ENCODE measurements around the gene FOXK1.
A peak's percentile ranks its signal among the peaks of the same experiment; 100 is the strongest.

FOXK1 gene

DNA sequence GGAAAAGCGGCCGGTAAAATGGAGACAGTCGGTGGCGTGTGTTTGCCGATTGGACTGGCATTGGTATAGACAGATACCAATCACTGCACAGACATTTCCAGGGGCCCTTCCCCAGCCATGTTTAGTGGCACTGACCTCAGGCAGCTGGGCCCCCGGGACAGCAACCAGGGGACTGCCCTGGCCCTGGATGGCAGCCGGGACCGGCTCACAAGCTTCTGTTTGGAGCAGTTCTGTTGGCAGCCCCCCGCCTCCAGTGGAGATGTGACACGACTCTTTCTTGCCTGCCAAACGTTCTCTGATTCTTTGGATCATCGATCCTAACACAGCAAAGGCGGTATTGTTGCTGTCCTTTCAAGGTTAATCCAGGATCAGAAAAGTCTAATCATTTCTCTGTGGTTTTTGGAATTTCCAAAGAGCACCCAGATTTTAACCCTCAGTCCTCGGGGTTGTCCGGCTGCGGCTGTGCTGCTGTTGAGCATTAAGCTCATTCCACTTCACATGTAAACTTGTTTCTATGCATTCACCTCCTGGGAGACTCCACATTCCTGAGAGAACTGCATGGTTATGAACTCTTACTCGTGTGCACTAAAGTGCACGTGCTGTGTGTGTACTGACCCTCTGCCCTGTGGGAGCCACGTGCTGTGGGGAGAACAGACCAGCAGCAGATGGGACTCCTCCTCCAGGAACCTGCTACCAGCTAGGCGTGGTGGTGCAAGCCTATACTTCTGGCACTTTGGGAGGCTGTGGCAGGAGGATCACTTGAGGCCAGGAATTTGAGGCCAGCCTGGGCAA, 46.0 kb downstream of the FOXK1 start:
- H3K4me3 Mint-ChIP-seq: no peak overlapping the region
- DNase-seq (no peak), ATAC-seq (replicated peaks) (no peak)
- H3K36me3 Mint-ChIP-seq: peaks cover 30 to 48% of the 10 kb centered on the region in 2 donors
- peaks cover 28 to 69% of the 10 kb centered on the region in 2 donors for H3K4me1 Mint-ChIP-seq
- peak overlapping the region; percentile 9 for H3K27ac Mint-ChIP-seq
- H3K27me3 Mint-ChIP-seq: no peaks in the 10 kb centered on the region
- no peaks in the 10 kb centered on the region for H3K9me3 Mint-ChIP-seq

- H3K27ac Mint-ChIP-seq: no peak overlapping the region
- DNase-seq (no peak), ATAC-seq (replicated peaks) (no peak)
- H3K9me3 Mint-ChIP-seq: no peaks in the 10 kb centered on the region
- peaks cover 35 to 69% of the 10 kb centered on the region in 2 donors for H3K4me1 Mint-ChIP-seq
- peaks cover 36 to 50% of the 10 kb centered on the region in 2 donors for H3K36me3 Mint-ChIP-seq
- H3K27me3 Mint-ChIP-seq: no peaks in the 10 kb centered on the region
- no peak overlapping the region for H3K4me3 Mint-ChIP-seq
These were observed 47.2 kb downstream of the FOXK1 start for GRCh38 chr7:4729266-4729665.

GRCh38 chr7:4730276-4730675, 48.2 kb downstream of the FOXK1 start:
- Mint-ChIP-seq H3K27ac (no peak overlapping the region), H3K4me1 (peaks cover 27 to 65% of the 10 kb centered on the region in 2 donors), H3K36me3 (peaks cover 32 to 43% of the 10 kb centered on the region in 2 donors), H3K9me3 (no peaks in the 10 kb centered on the region), H3K27me3 (no peaks in the 10 kb centered on the region), H3K4me3 (no peak overlapping the region)
- ATAC-seq (replicated peaks): no peak
- DNase-seq: no peak

GRCh38 chr7:4730971-4731370, 48.9 kb downstream of the FOXK1 start:
- DNase-seq (no peak), ATAC-seq (replicated peaks) (no peak)
- H3K27me3 Mint-ChIP-seq: no peaks in the 10 kb centered on the region
- no peaks in the 10 kb centered on the region for H3K9me3 Mint-ChIP-seq
- no peak overlapping the region for H3K4me3 Mint-ChIP-seq
- no peak overlapping the region for H3K27ac Mint-ChIP-seq
- peaks cover 24 to 58% of the 10 kb centered on the region in 2 donors for H3K4me1 Mint-ChIP-seq
- peaks cover 28 to 43% of the 10 kb centered on the region in 2 donors for H3K36me3 Mint-ChIP-seq

GRCh38 chr7:4731803-4732202, 49.7 kb downstream of the FOXK1 start:
- peaks cover 30 to 44% of the 10 kb centered on the region in 2 donors for H3K36me3 Mint-ChIP-seq
- ATAC-seq (replicated peaks) (no peak), DNase-seq (no peak)
- no peaks in the 10 kb centered on the region for H3K27me3 Mint-ChIP-seq
- H3K4me1 Mint-ChIP-seq: peaks cover 23 to 53% of the 10 kb centered on the region in 2 donors
- H3K9me3 Mint-ChIP-seq: no peaks in the 10 kb centered on the region
- no peak overlapping the region for H3K4me3 Mint-ChIP-seq
- no peak overlapping the region for H3K27ac Mint-ChIP-seq

DNA sequence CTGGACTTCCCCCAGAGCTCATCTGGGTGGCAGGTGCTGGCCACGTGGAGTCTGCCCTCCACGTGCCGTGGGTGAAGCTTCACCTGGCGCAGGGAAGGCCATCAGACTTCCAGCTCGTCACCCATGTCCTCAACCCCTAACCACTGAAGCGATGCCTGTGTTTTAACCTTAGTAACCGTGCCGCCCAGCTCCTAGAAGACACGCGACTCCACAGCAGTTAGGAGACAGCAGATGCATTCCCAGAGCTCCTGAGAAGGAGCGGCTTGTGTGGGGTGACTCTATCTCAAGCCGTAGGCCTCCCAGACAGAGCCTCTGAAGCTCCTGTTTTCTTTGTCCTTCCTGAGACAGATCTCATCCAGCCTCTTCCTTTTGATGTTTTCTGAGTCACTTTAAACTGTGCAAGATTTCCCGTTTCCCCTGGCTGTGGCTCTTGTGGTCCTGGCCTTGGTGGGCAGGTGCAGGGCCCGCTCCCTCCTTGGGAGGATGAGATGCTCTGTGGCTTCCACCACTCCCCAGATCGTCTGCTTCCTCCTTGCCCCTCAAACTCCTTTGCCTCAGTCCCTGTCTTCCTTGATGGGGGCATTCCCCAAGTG, 51.9 kb downstream of the FOXK1 start:
- peak overlapping the region; percentile 2 to 53 for H3K4me3 Mint-ChIP-seq
- DNase-seq: no peak
- ATAC-seq (replicated peaks): peak; percentile 49 to 59

GRCh38 chr7:4734587-4735345, 52.7 kb downstream of the FOXK1 start:
- H3K27me3 Mint-ChIP-seq: no peaks in the 10 kb centered on the region
- ATAC-seq (replicated peaks): no peak
- H3K4me3 Mint-ChIP-seq: no peak overlapping the region
- H3K27ac Mint-ChIP-seq: no peak overlapping the region
- DNase-seq: no peak
- peaks cover 31 to 56% of the 10 kb centered on the region in 2 donors for H3K36me3 Mint-ChIP-seq
- peaks cover 40 to 71% of the 10 kb centered on the region in 2 donors for H3K4me1 Mint-ChIP-seq
- H3K9me3 Mint-ChIP-seq: no peaks in the 10 kb centered on the region

More for the DNA sequence above, 51.9 kb downstream of the FOXK1 start:
- no peaks in the 10 kb centered on the region for H3K27me3 Mint-ChIP-seq
- H3K9me3 Mint-ChIP-seq: no peaks in the 10 kb centered on the region
- peaks cover 30 to 49% of the 10 kb centered on the region in 2 donors for H3K36me3 Mint-ChIP-seq
- H3K27ac Mint-ChIP-seq: peak overlapping the region; percentile 92
- H3K4me1 Mint-ChIP-seq: peaks cover 33 to 64% of the 10 kb centered on the region in 2 donors

DNA sequence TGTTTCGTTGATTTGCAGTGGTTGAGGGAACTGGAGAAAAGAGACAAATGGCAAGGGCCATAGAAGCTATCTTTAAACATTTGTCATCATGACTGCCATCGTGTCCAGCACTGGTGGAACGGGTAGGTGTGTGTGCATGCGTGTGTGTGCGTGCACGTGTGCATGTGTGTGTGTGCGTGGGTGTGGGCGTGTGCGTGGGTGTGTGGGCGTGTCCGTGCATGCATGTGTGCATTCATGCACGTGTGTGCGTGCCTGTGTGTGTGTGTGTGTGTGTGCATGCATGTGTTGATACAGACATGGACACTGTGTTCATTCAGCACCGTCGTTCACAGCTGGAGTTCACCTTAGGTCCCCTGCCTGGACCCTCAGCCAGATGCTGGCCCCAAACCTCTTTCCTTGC, 55.2 kb downstream of the FOXK1 start:
- no peaks in the 10 kb centered on the region for H3K9me3 Mint-ChIP-seq
- ATAC-seq (replicated peaks) (no peak), DNase-seq (no peak)
- peaks cover 44 to 74% of the 10 kb centered on the region in 2 donors for H3K4me1 Mint-ChIP-seq
- peaks cover 40 to 59% of the 10 kb centered on the region in 2 donors for H3K36me3 Mint-ChIP-seq
- no peak overlapping the region for H3K27ac Mint-ChIP-seq
- H3K27me3 Mint-ChIP-seq: no peaks in the 10 kb centered on the region
- no peak overlapping the region for H3K4me3 Mint-ChIP-seq

DNA sequence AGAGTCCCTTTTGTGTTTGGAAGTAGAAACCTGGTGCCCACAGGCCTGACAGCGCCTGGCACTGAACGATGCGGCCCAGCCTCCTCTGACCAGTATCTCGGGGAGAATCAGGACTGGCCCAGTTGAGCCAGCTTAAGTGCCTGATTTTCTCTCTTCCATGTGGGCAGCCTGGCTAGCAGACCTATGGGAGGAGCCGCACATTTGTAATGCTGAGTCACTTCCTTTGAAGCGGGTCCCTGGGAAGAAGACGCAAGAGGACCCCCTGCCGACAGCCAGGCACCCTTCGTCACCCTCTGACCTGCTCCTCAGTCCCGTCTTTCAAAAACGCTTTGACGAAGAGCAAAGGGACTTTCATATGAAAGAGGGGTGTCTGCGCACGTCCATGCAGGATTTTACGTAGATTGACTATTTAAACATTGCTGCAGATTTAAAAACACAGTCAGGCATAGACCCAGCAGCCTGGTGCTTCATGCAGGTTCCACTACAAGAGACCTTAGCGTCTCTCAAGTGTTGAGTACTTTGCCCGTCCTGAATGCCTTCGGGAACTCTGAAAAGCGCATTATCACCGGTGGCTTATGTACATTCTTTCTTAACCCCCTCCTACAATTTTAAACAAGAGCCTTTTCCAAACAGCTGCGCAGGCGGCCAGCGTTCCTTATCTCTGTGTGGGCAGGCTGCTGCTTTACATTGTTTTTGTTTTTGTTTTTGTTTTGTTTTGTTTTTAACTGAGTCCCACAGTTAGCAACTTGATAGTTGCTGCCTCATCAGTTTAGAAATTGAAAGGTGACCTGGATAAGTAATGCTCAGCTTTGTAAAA, 56.8 kb downstream of the FOXK1 start:
- peak overlapping the region; percentile 25 to 44 for H3K4me3 Mint-ChIP-seq
- no peaks in the 10 kb centered on the region for H3K9me3 Mint-ChIP-seq
- peak overlapping the region; percentile 90 for H3K27ac Mint-ChIP-seq
- peaks cover 39 to 74% of the 10 kb centered on the region in 2 donors for H3K4me1 Mint-ChIP-seq
- DNase-seq (no peak), ATAC-seq (replicated peaks) (peak in 1 of 2 donors; percentile 23)
- H3K27me3 Mint-ChIP-seq: no peaks in the 10 kb centered on the region
- H3K36me3 Mint-ChIP-seq: peaks cover 40 to 52% of the 10 kb centered on the region in 2 donors

DNA sequence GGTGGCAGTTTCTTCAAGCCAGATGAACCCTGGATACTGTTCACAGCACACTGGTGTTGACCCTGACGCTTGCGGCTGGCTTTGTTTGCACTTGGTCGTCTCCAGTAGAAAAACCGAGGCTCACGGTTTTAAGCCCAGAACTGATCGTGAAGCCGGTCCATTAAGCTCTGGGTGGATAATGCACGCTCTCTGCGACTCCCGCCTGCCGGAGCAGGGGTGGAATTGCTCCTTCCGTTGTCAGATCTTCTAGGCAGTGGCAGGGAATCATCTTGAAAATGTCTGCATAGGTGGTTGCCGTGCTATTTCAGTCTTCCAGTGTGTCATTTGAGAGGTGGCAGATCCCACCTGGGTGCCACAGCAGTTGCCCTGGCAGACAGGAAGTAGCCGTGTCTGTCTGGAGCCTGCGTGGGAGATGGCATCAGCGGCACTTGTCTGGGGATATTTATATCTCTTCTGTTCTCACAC, 57.5 kb downstream of the FOXK1 start:
- H3K27ac Mint-ChIP-seq: peak overlapping the region; percentile 90
- no peaks in the 10 kb centered on the region for H3K27me3 Mint-ChIP-seq
- H3K9me3 Mint-ChIP-seq: no peaks in the 10 kb centered on the region
- H3K36me3 Mint-ChIP-seq: peaks cover 40 to 51% of the 10 kb centered on the region in 2 donors
- H3K4me1 Mint-ChIP-seq: peaks cover 39 to 74% of the 10 kb centered on the region in 2 donors
- peak overlapping the region; percentile 58 to 67 for H3K4me3 Mint-ChIP-seq
- DNase-seq: peak; percentile 35
- peak; percentile 80 to 86 for ATAC-seq (replicated peaks)

GRCh38 chr7:4740796-4741195, 58.7 kb downstream of the FOXK1 start:
- no peak for DNase-seq
- no peak for ATAC-seq (replicated peaks)
- H3K27ac Mint-ChIP-seq: peak overlapping the region; percentile 37

DNA sequence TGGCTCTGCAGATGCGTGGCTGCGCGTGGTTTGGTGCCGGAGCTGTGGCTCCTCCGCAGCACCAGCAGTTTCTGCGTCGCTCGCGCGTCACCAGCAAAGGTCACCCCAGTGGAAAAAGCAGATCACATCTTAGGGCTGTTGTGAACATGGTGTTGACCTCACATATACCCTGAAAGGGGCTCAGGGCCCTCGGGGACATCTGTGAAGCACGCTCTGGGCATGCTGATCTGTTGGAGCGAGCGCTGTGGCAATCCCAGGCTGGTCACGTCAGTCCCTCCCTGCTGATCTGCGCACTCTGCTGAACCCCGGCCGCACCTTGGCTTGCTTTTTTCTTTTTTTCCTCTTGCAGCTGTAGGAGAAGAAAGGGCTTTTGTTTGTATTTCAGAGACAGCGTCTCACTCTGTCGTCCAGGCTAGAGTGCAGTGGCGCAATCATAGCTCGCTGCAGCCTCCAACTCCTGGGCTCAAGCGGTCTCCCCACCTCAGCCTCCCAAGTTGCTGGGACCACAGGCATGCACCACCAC, 60.0 kb downstream of the FOXK1 start:
- no peaks in the 10 kb centered on the region for H3K27me3 Mint-ChIP-seq
- no peaks in the 10 kb centered on the region for H3K9me3 Mint-ChIP-seq
- peak overlapping the region; percentile 81 for H3K27ac Mint-ChIP-seq
- H3K36me3 Mint-ChIP-seq: peaks cover 45 to 52% of the 10 kb centered on the region in 2 donors
- ATAC-seq (replicated peaks) (no peak), DNase-seq (no peak)
- no peak overlapping the region for H3K4me3 Mint-ChIP-seq
- H3K4me1 Mint-ChIP-seq: peaks cover 49 to 89% of the 10 kb centered on the region in 2 donors

More at GRCh38 chr7:4740796-4741195, 58.7 kb downstream of the FOXK1 start:
- Mint-ChIP-seq H3K9me3 (no peaks in the 10 kb centered on the region), H3K27me3 (no peaks in the 10 kb centered on the region), H3K4me3 (no peak overlapping the region), H3K36me3 (peaks cover 43 to 47% of the 10 kb centered on the region in 2 donors), H3K4me1 (peaks cover 46 to 84% of the 10 kb centered on the region in 2 donors)

DNA sequence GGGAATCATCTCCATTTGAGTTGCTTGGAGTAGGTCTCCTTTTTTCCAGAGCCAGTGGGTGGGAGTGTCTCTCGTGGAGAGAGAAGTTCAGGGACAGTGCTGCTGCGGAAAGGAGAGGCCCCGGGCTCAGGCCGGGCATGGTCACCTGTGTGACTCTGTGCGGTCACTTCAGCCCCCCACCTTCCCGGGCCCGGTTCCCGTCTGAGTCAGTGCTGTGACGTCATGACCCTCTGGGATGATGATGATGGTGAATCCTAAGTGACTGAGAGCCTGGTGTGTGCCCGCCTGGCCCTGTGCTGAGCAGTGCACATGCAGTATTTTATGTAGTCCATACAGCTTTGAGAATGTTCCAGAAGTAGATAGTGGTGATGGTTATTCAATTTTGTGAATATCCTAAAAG, 60.8 kb downstream of the FOXK1 start:
- Mint-ChIP-seq H3K36me3 (peaks cover 47 to 52% of the 10 kb centered on the region in 2 donors), H3K4me3 (no peak overlapping the region), H3K27ac (peak overlapping the region; percentile 81), H3K4me1 (peaks cover 48 to 89% of the 10 kb centered on the region in 2 donors), H3K27me3 (no peaks in the 10 kb centered on the region), H3K9me3 (no peaks in the 10 kb centered on the region)
- no peak for ATAC-seq (replicated peaks)
- no peak for DNase-seq
